HuH-7 (cell line): ENCODE data around the gene PSMB1.
A peak's percentile ranks its signal among the peaks of the same experiment; 100 is the strongest.
"Not testable (repeated sequence)": the region's sequence is repeated elsewhere in the genome, so short reads cannot be mapped to it uniquely, and the experiment has no call there.

Experiments
- DNase-seq: peaks from one replicate; pipeline ENCODE4 v3.0.0; 2011; ENCODE audit warnings: low spot score

The PSMB1 gene

GRCh38 chr6:170535004-170535403 lies 18.1 kb downstream of the PSMB1 start:
- DNase-seq = no peak

- no peak for DNase-seq
Observed at GRCh38 chr6:170533792-170534191, 19.3 kb downstream of the PSMB1 start.

DNA sequence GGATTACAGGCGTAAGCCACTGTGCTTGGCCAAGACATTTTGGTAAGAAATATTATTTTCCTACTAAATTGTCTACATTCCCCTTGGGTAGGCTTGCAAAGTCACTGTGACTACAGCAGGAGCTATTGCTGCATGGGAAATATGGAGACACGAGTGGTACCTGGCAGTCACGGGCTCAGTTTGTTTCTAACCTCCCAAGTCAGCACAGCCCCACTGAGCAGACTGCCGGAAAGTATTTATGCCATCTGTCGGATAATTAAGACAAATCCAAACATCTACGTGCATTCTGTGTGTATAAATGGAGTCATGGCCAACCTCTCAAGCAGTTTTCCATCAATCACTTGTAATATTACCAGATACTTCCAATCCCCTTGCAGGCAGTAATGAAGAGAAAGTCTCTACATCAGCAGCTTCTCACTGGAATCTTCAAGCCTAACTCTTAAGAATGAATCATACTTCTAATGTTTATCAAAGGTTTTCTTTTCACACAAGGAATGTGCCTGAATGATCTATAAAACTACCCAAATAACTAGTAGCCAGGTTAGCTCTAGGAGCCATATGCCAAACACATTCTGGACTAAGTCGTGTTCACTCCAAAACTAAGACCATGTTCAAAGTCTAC lies 20.1 kb downstream of the PSMB1 start:
- DNase-seq = no peak

DNA sequence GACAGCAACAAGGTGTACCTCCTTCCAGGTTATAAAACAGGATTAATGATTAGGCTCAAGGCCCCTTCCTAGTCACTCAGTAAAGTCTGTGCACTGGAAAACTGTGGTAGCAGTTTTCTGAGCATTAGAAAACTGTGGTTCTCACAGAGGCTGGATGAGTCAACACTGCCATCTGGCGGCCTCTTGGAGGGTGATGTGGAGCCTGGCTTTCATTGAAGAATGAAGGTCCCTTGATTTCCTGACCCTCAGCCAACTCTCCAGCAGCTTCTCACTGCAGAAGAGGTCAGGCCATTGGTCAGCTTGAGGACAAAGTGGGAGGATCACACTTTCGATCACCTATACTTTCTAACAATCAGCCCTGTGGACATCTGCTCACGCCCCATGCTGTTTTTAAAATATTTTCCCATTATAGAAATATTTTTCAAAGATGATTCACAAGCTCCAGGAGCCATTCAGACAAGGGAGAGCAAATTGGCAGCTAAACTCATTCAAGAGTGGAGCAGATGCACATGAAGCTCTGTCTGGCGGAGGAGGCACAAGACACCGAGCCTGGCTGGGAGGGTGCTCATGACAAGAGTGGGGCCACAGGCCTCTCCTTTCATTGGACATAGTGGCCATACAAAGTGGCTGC lies 23.2 kb downstream of the PSMB1 start:
- DNase-seq = peak; percentile 72

GRCh38 chr6:170527995-170528394 lies 25.1 kb downstream of the PSMB1 start:
- not testable (repeated sequence) for DNase-seq

DNA sequence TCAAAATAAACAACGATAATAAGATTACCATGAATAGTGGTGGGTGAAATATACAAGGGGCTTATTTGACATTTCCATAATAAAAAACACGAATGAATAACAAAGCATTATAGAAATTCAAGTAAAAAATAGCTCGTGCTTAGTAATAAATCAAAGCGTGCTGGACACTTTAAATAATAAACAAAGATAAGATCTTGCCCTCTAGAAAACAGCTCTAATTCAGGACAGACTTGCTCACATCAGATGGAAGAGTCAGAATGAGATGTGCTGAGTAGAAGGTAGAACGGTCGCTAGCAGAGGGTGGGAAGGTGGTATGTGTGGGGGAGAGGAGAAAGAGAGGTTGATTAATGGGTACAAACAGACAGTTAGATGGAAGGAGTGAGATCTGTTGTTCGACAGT lies 27.3 kb downstream of the PSMB1 start:
- DNase-seq = no peak

DNA sequence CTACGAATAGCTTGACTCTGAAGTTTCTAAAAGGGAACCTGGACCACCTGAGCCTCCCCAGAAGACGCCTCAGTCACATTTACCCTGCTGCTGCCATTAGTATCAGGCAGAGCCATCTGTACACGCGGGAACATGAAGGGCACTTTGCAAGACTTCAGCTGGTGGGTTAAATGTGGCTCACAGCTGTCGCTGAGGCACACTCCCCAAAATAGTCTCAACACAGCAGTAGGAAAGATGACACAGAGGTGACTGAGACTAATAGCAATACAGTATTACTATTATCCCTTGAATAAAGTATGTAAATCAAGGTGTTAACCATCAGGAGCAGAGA lies 29.0 kb downstream of the PSMB1 start:
- no peak for DNase-seq

GRCh38 chr6:170523256-170524171 lies 29.6 kb downstream of the PSMB1 start:
- no peak for DNase-seq

GRCh38 chr6:170522565-170523183 lies 30.4 kb downstream of the PSMB1 start:
- peak; percentile 45 for DNase-seq

DNA sequence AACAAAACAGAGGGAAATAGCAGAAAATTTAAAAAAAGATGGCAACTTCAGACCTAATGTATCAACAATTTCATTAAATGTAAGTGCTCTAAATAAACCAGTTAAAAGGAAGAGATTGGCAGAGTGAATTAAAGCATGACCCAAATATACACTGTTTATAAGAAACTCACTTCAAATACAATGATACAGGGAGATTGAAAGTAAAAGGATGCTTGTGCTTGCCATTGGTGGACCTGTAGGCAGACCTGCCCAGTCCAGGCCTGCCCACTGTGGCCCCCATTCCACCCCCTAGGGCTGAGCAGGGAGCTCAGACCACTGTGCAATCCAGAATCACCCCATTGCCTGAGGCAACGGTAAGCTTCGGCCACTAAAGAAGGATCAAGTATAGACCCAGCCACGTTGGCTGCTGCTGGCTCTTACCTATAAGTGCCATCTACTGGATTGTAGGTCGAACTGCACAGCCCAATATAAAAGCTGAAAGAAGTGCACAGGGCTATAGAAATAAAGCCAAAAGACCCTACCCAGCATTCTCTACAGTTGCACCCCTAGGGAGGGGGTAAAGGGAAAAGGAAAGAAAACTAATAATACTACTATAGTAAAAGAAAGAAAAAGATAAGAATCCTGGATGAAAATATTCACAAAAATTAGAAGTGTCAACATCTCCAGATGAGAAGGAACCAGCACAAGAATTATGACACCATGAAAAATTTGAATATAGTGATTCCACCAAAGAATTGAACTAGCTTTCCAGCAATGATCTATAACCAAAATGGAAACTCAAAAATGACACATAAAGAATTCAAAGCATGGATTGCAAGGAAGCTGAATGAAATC lies 36.1 kb downstream of the PSMB1 start:
- DNase-seq = peak; percentile 66

DNA sequence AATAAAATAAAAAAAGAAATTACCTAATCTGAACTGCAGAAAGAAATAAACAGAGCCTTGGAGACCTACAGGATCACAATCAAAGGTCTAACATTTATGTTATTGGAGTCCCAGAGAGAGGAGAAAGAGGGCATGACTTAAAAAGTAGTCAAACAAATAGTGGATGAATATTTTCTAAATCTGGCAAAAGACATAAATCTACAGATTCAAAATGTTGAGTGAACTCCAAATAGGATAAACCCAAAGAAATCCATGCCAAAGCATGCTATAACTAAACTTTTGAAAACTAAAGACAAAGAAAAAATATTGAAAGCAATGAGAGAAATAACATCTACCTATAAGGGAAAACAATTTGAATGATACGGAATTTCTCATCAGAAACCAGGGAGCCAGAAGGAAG lies 38.2 kb downstream of the PSMB1 start:
- no peak for DNase-seq

GRCh38 chr6:170512249-170512648 lies 40.9 kb downstream of the PSMB1 start:
- no peak for DNase-seq

GRCh38 chr6:170510631-170511030 lies 42.5 kb downstream of the PSMB1 start:
- DNase-seq = no peak

GRCh38 chr6:170509723-170510018 lies 43.4 kb downstream of the PSMB1 start:
- no peak for DNase-seq

- DNase-seq = not testable (repeated sequence)
Observed at GRCh38 chr6:170508892-170509722, 44.0 kb downstream of the PSMB1 start.

DNA sequence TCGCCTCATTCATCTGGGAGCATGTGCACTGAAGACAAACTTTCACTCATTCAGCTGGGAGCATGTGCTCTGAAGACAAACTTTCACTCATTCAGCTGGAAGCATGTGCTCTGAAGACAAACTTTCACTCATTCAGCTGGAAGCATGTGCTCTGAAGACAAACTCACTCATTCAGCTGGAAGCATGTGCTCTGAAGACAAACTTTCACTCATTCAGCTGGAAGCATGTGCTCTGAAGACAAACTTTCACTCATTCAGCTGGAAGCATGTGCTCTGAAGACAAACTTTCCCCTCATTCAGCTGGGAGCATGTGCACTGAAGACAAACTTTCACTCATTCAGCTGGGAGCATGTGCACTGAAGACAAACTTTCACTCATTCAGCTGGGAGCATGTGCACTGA lies 44.8 kb downstream of the PSMB1 start:
- not testable (repeated sequence) for DNase-seq

DNA sequence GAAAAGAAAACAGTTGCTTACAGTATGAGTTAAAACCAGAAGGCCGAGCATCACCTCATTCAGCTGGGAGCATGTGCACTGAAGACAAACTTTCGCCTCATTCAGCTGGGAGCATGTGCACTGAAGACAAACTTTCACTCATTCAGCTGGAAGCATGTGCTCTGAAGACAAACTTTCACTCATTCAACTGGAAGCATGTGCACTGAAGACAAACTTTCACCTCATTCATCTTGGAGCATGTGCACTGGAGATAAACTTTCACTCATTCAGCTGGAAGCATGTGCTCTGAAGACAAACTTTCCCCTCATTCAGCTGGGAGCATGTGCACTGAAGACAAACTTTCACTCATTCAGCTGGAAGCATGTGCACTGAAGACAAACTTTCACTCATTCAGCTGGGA lies 45.4 kb downstream of the PSMB1 start:
- not testable (repeated sequence) for DNase-seq

DNA sequence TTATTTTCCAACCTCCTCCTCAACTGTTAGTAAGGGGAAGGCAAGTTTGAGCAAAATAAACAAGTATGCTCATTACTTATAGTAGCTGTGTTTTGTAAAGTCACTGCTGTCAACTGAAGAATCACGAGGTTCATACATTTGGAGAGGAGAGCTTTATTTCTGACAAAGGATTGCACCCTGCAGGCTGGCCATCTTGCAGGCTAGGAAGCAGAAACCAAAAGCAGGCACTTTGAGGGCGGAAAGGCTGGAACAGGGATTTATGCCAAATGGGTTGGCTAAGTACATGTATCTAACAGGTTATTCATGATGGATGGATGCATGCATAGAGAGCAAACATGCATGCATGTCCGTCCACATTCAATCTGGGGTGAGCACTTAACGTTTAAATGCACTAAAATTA lies 46.7 kb downstream of the PSMB1 start:
- no peak for DNase-seq

- no peak for DNase-seq
Observed at GRCh38 chr6:170505306-170505705, 47.8 kb downstream of the PSMB1 start.

GRCh38 chr6:170504479-170504878 lies 48.6 kb downstream of the PSMB1 start:
- no peak for DNase-seq

DNA sequence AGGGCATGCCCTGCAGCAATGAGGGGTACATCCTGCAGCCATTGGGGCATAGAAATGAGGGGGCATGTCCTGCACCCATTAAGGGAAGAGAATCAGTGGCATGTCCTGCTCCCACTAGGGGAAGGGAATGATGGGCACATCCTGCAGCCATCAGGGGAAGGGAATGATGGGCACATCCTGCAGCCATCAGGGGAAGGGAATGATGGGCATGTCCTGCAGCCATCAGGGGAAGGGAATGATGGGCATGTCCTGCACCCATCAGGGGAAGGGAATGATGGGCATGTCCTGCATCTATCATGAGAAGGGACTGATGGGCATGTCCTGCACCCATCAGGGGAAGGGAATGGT lies 49.7 kb downstream of the PSMB1 start:
- DNase-seq = no peak
